AG09309 (cell line): ENCODE measurements around the gene MED12L.
"Not testable (repeated sequence)": the region's sequence is repeated elsewhere in the genome, so short reads cannot be mapped to it uniquely, and the experiment has no call there.

Experiments used
- DNase-seq: peaks from one replicate; pipeline ENCODE4 v3.0.0-alpha.2; 2010; ENCODE audit warnings: low read depth
- H3K4me3 ChIP-seq: 2 replicates; pipeline ENCODE4 v1.5.1; 2011; ENCODE audit warnings: mild to moderate bottlenecking, low read depth, low read length, moderate library complexity; ENCODE audit not compliant: control insufficient read depth
- TF ChIP-seq, protein P1 (sequence below): IDR thresholded peaks from 2 replicates; pipeline ENCODE4 v1.5.1; 2011; ENCODE audit warnings: mild to moderate bottlenecking, low read depth, low read length, inconsistent platforms; ENCODE audit not compliant: insufficient read depth, control insufficient read depth; ENCODE audit errors: missing control alignments

Gene MED12L

DNA sequence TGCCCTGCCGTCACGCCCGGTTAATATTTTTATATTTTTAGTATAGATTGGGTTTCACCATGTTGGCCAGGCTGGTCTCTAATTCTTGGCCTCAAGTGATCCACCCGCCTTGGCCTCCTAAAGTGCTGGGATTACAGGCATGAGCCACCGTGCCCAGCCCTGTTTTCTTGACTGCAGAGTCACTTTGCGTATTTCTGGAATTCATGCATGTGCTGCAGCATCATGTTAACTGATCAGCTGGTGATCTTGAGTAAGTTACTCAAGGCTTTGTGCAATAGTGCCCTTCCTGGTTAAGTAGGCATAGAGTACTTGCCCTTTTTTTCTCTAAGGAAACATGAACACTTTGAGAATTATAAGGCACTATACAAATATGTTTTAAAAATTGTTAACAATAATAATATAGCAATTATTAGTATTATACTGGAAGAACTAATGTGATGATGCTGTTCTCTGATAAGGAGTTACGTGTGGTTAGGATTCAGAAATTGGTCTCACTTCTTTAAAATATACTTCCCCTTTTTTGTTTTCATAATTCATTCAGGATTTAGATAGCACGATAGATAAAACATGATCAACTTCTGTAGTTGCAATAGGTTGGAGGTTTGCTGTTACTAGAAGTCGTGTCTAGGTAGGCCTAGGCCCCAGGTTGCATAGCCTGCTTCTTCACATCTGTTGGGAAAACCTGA lies 83.9 kb downstream of the MED12L start:
- no peak for DNase-seq
- H3K4me3 ChIP-seq = no peak overlapping the region
- TF ChIP-seq, protein P1, sequence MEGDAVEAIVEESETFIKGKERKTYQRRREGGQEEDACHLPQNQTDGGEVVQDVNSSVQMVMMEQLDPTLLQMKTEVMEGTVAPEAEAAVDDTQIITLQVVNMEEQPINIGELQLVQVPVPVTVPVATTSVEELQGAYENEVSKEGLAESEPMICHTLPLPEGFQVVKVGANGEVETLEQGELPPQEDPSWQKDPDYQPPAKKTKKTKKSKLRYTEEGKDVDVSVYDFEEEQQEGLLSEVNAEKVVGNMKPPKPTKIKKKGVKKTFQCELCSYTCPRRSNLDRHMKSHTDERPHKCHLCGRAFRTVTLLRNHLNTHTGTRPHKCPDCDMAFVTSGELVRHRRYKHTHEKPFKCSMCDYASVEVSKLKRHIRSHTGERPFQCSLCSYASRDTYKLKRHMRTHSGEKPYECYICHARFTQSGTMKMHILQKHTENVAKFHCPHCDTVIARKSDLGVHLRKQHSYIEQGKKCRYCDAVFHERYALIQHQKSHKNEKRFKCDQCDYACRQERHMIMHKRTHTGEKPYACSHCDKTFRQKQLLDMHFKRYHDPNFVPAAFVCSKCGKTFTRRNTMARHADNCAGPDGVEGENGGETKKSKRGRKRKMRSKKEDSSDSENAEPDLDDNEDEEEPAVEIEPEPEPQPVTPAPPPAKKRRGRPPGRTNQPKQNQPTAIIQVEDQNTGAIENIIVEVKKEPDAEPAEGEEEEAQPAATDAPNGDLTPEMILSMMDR = no peak

DNA sequence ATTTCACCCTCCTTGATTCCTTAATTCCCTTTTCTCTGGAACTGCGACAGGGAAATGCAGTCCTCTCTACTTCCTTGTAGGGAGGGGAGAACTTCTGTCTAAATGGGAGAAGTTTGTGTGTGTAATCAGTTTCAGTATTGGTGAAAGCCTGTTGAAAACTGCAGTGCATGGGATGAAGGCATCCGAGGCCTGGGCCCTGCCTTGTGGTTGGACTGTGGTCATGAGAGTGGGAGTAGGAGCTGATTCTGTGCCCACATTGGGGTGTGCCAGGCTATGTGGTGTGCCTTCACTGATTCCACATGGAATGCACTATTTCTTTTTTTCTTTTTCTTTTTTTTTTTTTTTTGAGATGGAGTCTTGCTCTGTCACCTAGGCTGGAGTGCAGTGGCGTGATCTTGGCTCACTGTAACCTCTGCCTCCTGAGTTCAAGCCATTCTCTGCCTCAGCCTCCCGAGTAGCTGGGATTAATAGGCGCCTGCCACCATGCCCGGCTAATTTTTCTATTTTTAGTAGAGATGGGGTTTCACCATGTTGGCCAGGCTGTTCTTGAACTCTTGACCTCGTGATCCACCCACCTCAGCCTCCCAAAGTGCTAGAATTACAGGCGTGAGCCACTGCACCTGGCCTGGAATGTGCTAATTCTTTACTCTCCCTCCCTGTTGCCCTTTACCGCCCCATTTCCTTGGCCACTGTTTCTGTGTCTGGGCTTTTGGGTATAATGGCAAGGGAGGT lies 84.7 kb downstream of the MED12L start:
- not testable (repeated sequence) for H3K4me3 ChIP-seq, DNase-seq

DNA sequence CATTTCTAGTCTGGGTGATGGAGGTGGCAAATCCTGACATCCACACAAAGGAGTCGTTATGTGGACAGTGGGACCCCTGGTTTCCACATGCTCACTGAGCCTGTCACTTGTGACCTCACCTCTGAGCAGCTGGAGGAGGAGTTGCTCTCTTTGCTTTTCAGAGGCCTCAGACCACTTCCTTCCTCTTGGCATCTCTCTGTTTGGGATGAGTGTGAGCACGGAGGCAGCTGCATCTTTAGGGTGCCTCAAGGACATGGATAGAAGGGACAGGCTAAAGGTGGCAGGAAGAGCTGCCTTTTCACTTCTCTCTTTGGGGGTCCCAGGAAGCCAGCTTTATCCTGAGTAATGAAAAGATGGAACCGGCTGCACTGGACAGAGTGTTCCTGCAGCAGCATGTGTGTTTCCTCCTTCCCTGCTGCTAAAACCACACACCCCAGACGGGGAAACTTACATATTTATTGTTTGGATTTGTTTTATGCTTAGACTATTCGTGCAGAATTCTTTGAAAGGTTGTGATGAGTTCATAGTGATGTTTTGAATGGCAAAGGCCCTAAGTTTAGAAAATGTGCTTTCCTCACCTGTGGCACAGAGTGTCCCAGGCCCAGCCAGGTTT lies 85.8 kb downstream of the MED12L start:
- no peak overlapping the region for H3K4me3 ChIP-seq
- TF ChIP-seq, protein P1 = no peak
- DNase-seq = no peak

DNA sequence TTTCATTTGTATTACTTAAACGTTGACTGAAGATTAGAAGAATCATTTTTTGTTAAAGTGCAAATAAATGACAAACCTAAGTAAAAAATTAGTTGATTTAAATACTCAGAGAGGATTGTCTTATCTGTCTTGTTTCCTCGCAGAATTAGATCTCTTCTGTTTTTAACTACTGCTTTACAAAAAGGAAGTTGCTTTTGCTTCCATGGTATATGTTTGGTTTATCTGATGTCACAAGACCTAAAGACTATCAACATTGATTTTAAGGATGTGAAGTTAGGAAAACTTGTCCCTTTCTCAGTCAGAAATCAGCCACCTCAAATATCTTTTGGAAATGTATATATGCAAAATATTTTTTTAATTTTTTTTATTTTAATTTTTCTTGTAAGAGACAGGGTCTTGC lies 88.9 kb downstream of the MED12L start:
- no peak for DNase-seq
- H3K4me3 ChIP-seq = no peak overlapping the region
- TF ChIP-seq, protein P1 = no peak

DNA sequence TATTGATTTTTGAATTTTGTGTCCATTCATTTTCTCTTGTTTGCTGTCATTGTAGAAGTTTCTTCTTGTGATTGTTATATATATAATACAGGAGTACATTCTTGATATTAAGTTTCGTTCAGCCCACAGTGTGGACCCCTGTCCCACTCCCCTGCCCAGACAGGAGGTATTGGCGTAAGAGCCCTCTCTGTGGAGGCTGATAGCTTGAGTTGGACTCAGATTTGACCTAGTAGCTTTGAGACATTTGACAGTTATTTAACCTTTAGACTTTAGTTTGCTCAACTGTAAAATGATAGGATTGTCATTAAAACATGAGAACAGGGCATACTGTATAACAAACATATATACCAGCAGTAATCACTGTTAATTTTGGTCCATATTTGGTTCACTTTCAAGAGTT lies 90.5 kb downstream of the MED12L start:
- TF ChIP-seq, protein P1 = no peak
- DNase-seq = no peak
- H3K4me3 ChIP-seq = no peak overlapping the region

DNA sequence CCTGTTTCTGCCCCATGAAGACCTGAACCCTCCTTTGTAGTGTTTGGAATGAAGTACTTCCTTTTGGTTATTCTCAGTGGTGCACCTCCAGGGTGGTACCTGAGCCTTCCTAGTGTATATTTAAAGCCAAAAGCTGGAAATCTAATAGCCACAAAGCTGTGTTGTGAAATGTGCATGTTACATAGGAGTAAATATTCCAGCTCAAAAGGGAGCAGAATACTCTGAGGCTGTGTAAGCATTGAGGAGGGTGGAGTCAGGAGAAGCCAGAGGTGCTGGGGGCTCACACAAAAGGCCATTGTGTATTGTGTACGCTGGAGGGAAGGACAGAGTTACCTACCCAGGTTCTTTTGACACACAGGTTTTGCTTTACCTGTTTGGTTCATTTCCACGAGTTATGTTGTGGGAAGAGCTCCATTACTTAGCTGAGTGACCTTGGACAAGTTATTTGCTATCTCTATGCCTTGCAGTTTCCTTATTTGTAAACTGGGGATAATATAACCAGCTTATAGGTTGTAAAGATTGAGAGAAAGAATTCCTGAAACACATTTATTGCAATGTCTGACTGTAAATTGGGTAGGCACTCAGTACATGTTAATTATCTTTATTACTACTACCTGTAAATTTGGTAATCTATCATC lies 92.9 kb downstream of the MED12L start:
- no peak overlapping the region for H3K4me3 ChIP-seq
- TF ChIP-seq, protein P1 = no peak
- no peak for DNase-seq
